NCI-H187 treated with DMSO at 0.1 percent for 48 hours (cell line): ENCODE data around the gene SIK3.
A peak's percentile ranks its signal among the peaks of the same experiment; 100 is the strongest.

ENCODE experiments used
- DNase-seq: peaks from one replicate; lab custom pipeline; 2025; lab: John Stamatoyannopoulos, UW

SIK3 gene

GRCh38 chr11:117110294-117110950, 12.2 kb upstream of the SIK3 start:
- DNase-seq, result no peak

GRCh38 chr11:117107701-117108590, 9.7 kb upstream of the SIK3 start:
- DNase-seq, result no peak

- DNase-seq, result no peak
Measured at GRCh38 chr11:117100556-117100955, 2.3 kb upstream of the SIK3 start.

- no peak for DNase-seq
Measured at GRCh38 chr11:117099696-117100095, 1.5 kb upstream of the SIK3 start.

GRCh38 chr11:117097389-117098268, 599 bp downstream of the SIK3 start:
- no peak for DNase-seq

- DNase-seq, result no peak
Measured at GRCh38 chr11:117097014-117097388, 1.2 kb downstream of the SIK3 start.

- DNase-seq, result no peak
Measured at GRCh38 chr11:117096201-117096991, 1.8 kb downstream of the SIK3 start.

- DNase-seq, result peak; percentile 18
Measured at GRCh38 chr11:117095284-117096161, 2.7 kb downstream of the SIK3 start.

DNA sequence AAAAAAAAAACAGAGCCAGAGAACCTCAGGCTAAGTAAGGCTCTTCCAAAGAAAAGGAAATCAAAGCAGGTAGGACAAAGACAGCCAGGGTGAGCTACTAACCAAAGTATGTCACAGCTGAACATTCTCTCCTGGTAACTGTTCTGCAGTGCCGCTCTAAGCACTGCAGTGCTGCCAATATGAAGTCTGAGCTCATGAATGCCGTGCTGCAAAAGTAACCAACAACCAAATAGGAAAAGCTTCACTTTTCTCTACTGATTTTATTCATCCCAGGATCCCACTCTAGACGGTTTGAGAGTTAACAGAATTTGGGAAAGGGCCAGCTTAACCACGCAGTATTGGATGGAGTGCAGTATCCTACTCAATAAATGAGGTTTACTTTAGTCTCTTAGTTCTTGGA, 3.5 kb downstream of the SIK3 start:
- no peak for DNase-seq

GRCh38 chr11:117092951-117093590, 5.2 kb downstream of the SIK3 start:
- no peak for DNase-seq

GRCh38 chr11:117091753-117092477, 6.3 kb downstream of the SIK3 start:
- DNase-seq, result no peak

DNA sequence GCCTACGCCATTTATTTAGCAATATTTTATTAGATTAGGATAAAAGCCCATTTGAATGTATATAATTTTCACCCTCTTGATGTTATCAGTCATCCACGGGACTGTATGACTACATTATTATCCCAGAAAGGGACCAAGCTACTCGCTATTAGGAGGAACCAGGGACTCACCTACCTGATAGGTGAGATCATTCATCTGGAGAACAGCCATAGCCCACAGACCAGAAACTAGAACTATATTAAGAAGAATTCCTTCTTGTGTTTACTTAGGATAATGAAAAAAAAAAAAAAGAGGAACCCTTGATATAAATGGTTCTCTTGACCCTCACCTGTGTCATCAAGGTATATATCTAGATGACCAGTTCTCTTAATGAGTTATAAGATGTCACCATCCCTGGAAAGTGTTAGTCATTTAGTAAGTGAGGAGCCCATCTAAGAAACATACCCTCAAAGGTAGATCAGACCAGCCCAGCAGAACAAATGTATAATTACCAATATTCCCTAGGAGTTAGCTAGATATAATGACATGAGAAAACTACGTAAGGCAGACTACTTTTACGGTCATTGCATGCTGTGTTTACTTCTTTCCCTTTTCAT, 8.0 kb downstream of the SIK3 start:
- DNase-seq, result no peak

DNA sequence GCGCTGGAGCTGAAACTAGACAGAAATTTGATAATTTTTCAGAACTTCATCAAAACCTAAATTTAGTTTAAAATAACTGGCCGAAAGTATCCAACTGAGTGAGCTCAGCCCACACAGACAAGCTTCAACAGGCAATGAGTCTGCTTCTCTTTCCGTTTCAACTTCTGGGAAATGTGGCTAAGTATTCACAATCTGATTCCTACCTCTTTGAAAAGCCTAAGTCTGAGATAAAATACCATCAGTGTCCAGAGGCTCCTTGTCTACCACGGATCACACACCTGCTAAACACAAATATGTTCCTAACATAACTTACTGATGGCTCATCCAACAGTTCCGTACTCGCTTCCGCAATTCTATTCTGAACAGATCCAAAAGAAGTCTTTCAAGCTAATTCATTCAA, 8.5 kb downstream of the SIK3 start:
- no peak for DNase-seq

- no peak for DNase-seq
Measured at GRCh38 chr11:117087446-117087845, 10.8 kb downstream of the SIK3 start.

DNA sequence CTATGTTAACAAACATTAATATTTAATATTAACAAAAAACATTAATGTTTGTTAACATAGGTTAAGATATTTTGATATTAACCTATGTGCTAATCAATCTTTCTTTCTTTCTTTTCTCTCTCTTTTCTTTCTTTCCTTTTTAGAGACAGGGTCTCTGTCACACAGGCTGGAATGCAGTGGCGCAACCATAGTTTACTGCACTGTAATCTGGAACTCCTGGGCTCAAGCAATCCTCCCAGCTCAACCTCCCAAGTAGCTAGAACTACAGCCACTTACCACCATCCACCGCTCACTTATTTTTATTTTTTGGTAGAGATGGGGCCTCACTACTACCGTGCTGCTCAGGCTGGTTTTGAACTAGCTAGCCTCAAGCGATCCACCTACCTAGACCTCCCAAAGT, 13.2 kb downstream of the SIK3 start:
- DNase-seq, result no peak

- DNase-seq, result no peak
Measured at GRCh38 chr11:117083011-117083935, 15.0 kb downstream of the SIK3 start.

GRCh38 chr11:117081908-117082307, 16.3 kb downstream of the SIK3 start:
- DNase-seq, result no peak

DNA sequence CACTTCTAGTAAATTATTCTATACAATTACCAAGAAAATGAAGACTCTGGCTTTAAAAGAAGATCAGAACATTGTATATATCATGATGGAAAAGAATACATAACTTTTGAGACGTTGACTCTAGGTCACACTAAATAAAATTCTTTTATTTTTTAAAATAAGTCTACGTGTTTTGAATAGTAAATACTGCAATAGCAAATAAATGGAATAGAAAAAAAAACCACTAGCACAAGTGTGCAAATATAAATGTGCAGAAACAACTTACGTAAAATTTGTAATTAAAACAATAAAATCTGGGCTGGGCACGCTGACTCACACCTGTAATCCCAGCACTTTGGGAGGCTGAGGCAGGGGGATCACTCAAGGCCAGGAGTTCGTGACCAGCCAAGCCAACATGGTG, 17.9 kb downstream of the SIK3 start:
- no peak for DNase-seq
